ENCODE measurements around the gene ANAPC15. TPM values are rescaled to one million over a fixed set of nuclear protein-coding genes. Genes with fewer than 3 reads are reported as not detected.
"Not testable (repeated sequence)": the region's sequence is repeated elsewhere in the genome, so short reads cannot be mapped to it uniquely, and the experiment has no call there.

The ANAPC15 gene
- 21.4 TPM for total RNA-seq

GRCh38 chr11:72112143-72112977, at the start of gene ANAPC15:
TSS of gene ANAPC15 (minus strand) at chr11:72112695. CDS start at chr11:72111276, 1,419 bp downstream.
- intact Hi-C loops (cut with DNase I), result no loop called here
- peak; percentile 97 for ATAC-seq

GRCh38 chr11:72160319-72160718, 47.8 kb upstream of the ANAPC15 start:
- ATAC-seq (no peak), DNase-seq (ENCODE audit: low spot score) (no peak)
- intact Hi-C loops (cut with DNase I), result no loop called here

More at GRCh38 chr11:72112143-72112977, at the start of gene ANAPC15:
- peak; percentile 99 for DNase-seq (ENCODE audit: low spot score)

GRCh38 chr11:72157131-72157530, 44.6 kb upstream of the ANAPC15 start:
- intact Hi-C loops (cut with DNase I), result no loop called here
- ATAC-seq (no peak), DNase-seq (ENCODE audit: low spot score) (no peak)

GRCh38 chr11:72155751-72156150, 43.3 kb upstream of the ANAPC15 start:
- no peak for ATAC-seq
- no peak for DNase-seq (ENCODE audit: low spot score)
- intact Hi-C loops (cut with DNase I), result no loop called here

GRCh38 chr11:72154816-72155215, 42.3 kb upstream of the ANAPC15 start:
- intact Hi-C loops (cut with DNase I), result no loop called here
- no peak for DNase-seq (ENCODE audit: low spot score)
- ATAC-seq, result no peak

GRCh38 chr11:72153874-72154273, 41.4 kb upstream of the ANAPC15 start:
- DNase-seq (ENCODE audit: low spot score); ATAC-seq: not testable (repeated sequence)
- intact Hi-C loops (cut with DNase I), result loop anchor here (1.0 kb wide), 1 partner anchor 22 kb away; no protein-coding TSS in a partner anchor

- no peak for DNase-seq (ENCODE audit: low spot score)
- intact Hi-C loops (cut with DNase I), result no loop called here
- no peak for ATAC-seq
Observed at GRCh38 chr11:72150882-72151281, 38.4 kb upstream of the ANAPC15 start.

GRCh38 chr11:72146625-72147024, 34.1 kb upstream of the ANAPC15 start:
- ATAC-seq (no peak), DNase-seq (ENCODE audit: low spot score) (no peak)
- intact Hi-C loops (cut with DNase I), result no loop called here

- no peak for ATAC-seq
- DNase-seq (ENCODE audit: low spot score), result no peak
- intact Hi-C loops (cut with DNase I), result no loop called here
Observed at GRCh38 chr11:72144807-72145565, 32.5 kb upstream of the ANAPC15 start.

- intact Hi-C loops (cut with DNase I); ATAC-seq; DNase-seq (ENCODE audit: low spot score): not testable (repeated sequence)
Observed at GRCh38 chr11:72142543-72142942, 30.0 kb upstream of the ANAPC15 start.

GRCh38 chr11:72142086-72142485, 29.6 kb upstream of the ANAPC15 start:
- intact Hi-C loops (cut with DNase I); ATAC-seq; DNase-seq (ENCODE audit: low spot score): not testable (repeated sequence)

- DNase-seq (ENCODE audit: low spot score) (no peak), ATAC-seq (no peak)
- intact Hi-C loops (cut with DNase I), result no loop called here
Observed at GRCh38 chr11:72141066-72141465, 28.6 kb upstream of the ANAPC15 start.

- ATAC-seq (no peak), DNase-seq (ENCODE audit: low spot score) (no peak)
- intact Hi-C loops (cut with DNase I), result no loop called here
Observed at GRCh38 chr11:72140661-72141060, 28.2 kb upstream of the ANAPC15 start.

GRCh38 chr11:72139500-72139899, 27.0 kb upstream of the ANAPC15 start:
- intact Hi-C loops (cut with DNase I), result no loop called here
- ATAC-seq, result no peak
- DNase-seq (ENCODE audit: low spot score), result no peak

GRCh38 chr11:72138821-72139390, 26.4 kb upstream of the ANAPC15 start:
- ATAC-seq (no peak), DNase-seq (ENCODE audit: low spot score) (no peak)
- intact Hi-C loops (cut with DNase I), result no loop called here

GRCh38 chr11:72136684-72137262, 24.3 kb upstream of the ANAPC15 start:
- intact Hi-C loops (cut with DNase I), result no loop called here
- ATAC-seq (no peak), DNase-seq (ENCODE audit: low spot score) (no peak)

GRCh38 chr11:72135891-72136683, 23.6 kb upstream of the ANAPC15 start:
- intact Hi-C loops (cut with DNase I), result no loop called here
- DNase-seq (ENCODE audit: low spot score), result no peak

GRCh38 chr11:72135473-72135872, 23.0 kb upstream of the ANAPC15 start, which contains the start of gene FOLR3:
TSS of gene FOLR3 (plus strand) at chr11:72135725. CDS start at chr11:72135953, 228 bp downstream.
- DNase-seq (ENCODE audit: low spot score); intact Hi-C loops (cut with DNase I); ATAC-seq: not testable (repeated sequence)

More at GRCh38 chr11:72135891-72136683, 23.6 kb upstream of the ANAPC15 start:
- no peak for ATAC-seq

Measured in sciatic nerve (tissue), 2 donors.